Measurements from ENCODE around the gene SCAP. TPM values are rescaled to one million over a fixed set of nuclear protein-coding genes. Genes with fewer than 3 reads are reported as not detected.

Gene SCAP
- total RNA-seq, 2 experiments from 2014 or later = 45.1 to 52.2 TPM

- no peak for DNase-seq
- H3K9me3 Mint-ChIP-seq = no peaks in the 10 kb centered on the region
- H3K27ac Mint-ChIP-seq = peak overlapping the region; percentile 2
- CTCF ChIA-PET = interaction anchor here (1.2 to 2.9 kb wide), 3 partner anchors 8 to 10 kb away, joined by 4 to 14 read pairs (median 5); no protein-coding TSS in a partner anchor
- peaks cover 18% of the 10 kb centered on the region for H3K36me3 Mint-ChIP-seq (ENCODE audit: low read depth)
- intact Hi-C loops (cut with micrococcal nuclease) = no loop called here
- H3K27me3 Mint-ChIP-seq = no peaks in the 10 kb centered on the region
- peaks cover 4% of the 10 kb centered on the region for H3K4me1 Mint-ChIP-seq (ENCODE audit: low read depth)
- POLR2A ChIA-PET = interaction anchor here (1.0 to 1.3 kb wide), 3 partner anchors 9 to 82 kb away, joined by 3 to 4 read pairs (median 4); no protein-coding TSS in a partner anchor
- TF ChIP-seq CTCF (IDR thresholded peaks at IDR 0.05) = no peak
- no peak for ATAC-seq
- H3K4me3 Mint-ChIP-seq = no peak overlapping the region
Measured at GRCh38 chr3:47429476-47430270, 46.1 kb downstream of the SCAP start.

- intact Hi-C loops (cut with micrococcal nuclease) = no loop called here
- CTCF ChIA-PET = interaction anchor here (0.9 to 2.9 kb wide), 3 partner anchors 7 to 48 kb away, joined by 4 to 14 read pairs (median 5); no protein-coding TSS in a partner anchor
- peak overlapping the region; percentile 22 for H3K27ac Mint-ChIP-seq
Measured at GRCh38 chr3:47428662-47429061, 47.1 kb downstream of the SCAP start.

GRCh38 chr3:47427866-47428265 is 47.9 kb downstream of the SCAP start:
- Mint-ChIP-seq H3K36me3 (ENCODE audit: low read depth) (peaks cover 10% of the 10 kb centered on the region), H3K27ac (no peak overlapping the region), H3K4me3 (no peak overlapping the region), H3K27me3 (no peaks in the 10 kb centered on the region), H3K4me1 (ENCODE audit: low read depth) (peaks cover 3% of the 10 kb centered on the region), H3K9me3 (no peaks in the 10 kb centered on the region)
- ATAC-seq (no peak), DNase-seq (no peak)
- CTCF ChIA-PET = no interaction called here
- POLR2A ChIA-PET = no interaction called here
- TF ChIP-seq CTCF (IDR thresholded peaks at IDR 0.05) = no peak
- intact Hi-C loops (cut with micrococcal nuclease) = no loop called here

More at GRCh38 chr3:47428662-47429061, 47.1 kb downstream of the SCAP start:
- POLR2A ChIA-PET = no interaction called here
- TF ChIP-seq CTCF (IDR thresholded peaks at IDR 0.05) = no peak
- ATAC-seq = no peak
- Mint-ChIP-seq H3K36me3 (ENCODE audit: low read depth) (peaks cover 13% of the 10 kb centered on the region), H3K9me3 (no peaks in the 10 kb centered on the region), H3K4me1 (ENCODE audit: low read depth) (no peaks in the 10 kb centered on the region), H3K4me3 (no peak overlapping the region), H3K27me3 (no peaks in the 10 kb centered on the region)
- DNase-seq = no peak

- Mint-ChIP-seq H3K27ac (no peak overlapping the region), H3K36me3 (ENCODE audit: low read depth) (peaks cover 17% of the 10 kb centered on the region), H3K9me3 (no peaks in the 10 kb centered on the region), H3K4me1 (ENCODE audit: low read depth) (peaks cover 17% of the 10 kb centered on the region), H3K4me3 (no peak overlapping the region), H3K27me3 (no peaks in the 10 kb centered on the region)
- ATAC-seq (no peak), DNase-seq (no peak)
- no peak for TF ChIP-seq CTCF (IDR thresholded peaks at IDR 0.05)
- intact Hi-C loops (cut with micrococcal nuclease) = no loop called here
- CTCF ChIA-PET = interaction anchor here (1.6 to 6.9 kb wide), 2 partner anchors 14 to 49 kb away, joined by 3 to 99 read pairs; partner anchors contain the start of gene SCAP
- POLR2A ChIA-PET = interaction anchor here (0.9 kb wide), 1 partner anchor 50 kb away, joined by 3 read pairs; the partner anchor contains the start of gene SCAP
Measured at GRCh38 chr3:47425959-47426358, 49.8 kb downstream of the SCAP start.

- Mint-ChIP-seq H3K4me1 (ENCODE audit: low read depth) (peaks cover 19% of the 10 kb centered on the region), H3K27me3 (no peaks in the 10 kb centered on the region), H3K9me3 (no peaks in the 10 kb centered on the region), H3K4me3 (no peak overlapping the region), H3K27ac (no peak overlapping the region), H3K36me3 (ENCODE audit: low read depth) (peaks cover 20% of the 10 kb centered on the region)
- TF ChIP-seq CTCF (IDR thresholded peaks at IDR 0.05) = no peak
- DNase-seq (no peak), ATAC-seq (no peak)
- POLR2A ChIA-PET = interaction anchor here (0.9 kb wide), 1 partner anchor 50 kb away, joined by 3 read pairs; the partner anchor contains the start of gene SCAP
- intact Hi-C loops (cut with micrococcal nuclease) = no loop called here
- CTCF ChIA-PET = interaction anchor here (1.6 to 6.9 kb wide), 2 partner anchors 13 to 49 kb away, joined by 3 to 99 read pairs; partner anchors contain the start of gene SCAP
Measured at GRCh38 chr3:47425383-47425778, 50.4 kb downstream of the SCAP start.

Measured in activated CD8-positive, alpha-beta T cell treated with anti-CD3 and anti-CD28 coated beads for 36 hours (primary cell).